CD14-positive monocyte (primary cell): ENCODE measurements around the gene LMTK2. TPM values are rescaled to one million over a fixed set of nuclear protein-coding genes. Genes with fewer than 3 reads are reported as not detected.

ENCODE experiments used
- DNase-seq, 3 donors: peaks; one replicate each; pipeline ENCODE4 v3.0.0-alpha.2; 2011 to 2022
- H2AFZ ChIP-seq: 2 replicates; pipeline ENCODE4 v1.6.0; 2012; ENCODE audit warnings: mild to moderate bottlenecking, low read depth, low read length, inconsistent platforms; ENCODE audit not compliant: insufficient read depth, poor library complexity, severe bottlenecking
- H3K27ac ChIP-seq, 2 donors: 1 replicate in 1 of 2; 2 replicates in 1 of 2; pipeline ENCODE4 v1.5.1; 2012 to 2013; ENCODE audit warnings: low read length in 2 of 2, control low read depth in 1 of 2, inconsistent platforms in 1 of 2, low read depth in 1 of 2, mild to moderate bottlenecking in 1 of 2
- H3K27me3 ChIP-seq, 2 donors: one replicate each; pipeline versions ENCODE4 v1.6.0 to v1.6.1; 2011 to 2013; ENCODE audit warnings: low read length in 2 of 2; ENCODE audit not compliant: control insufficient read depth in 2 of 2, insufficient read depth in 2 of 2
- H3K36me3 ChIP-seq, 2 donors: replicated peaks in 1 of 2; 1 replicate in 1 of 2; 2 replicates in 1 of 2; pipeline versions ENCODE4 v1.5.1 to v1.6.1; 2012 to 2013; ENCODE audit warnings: low read length in 2 of 2, control low read depth in 1 of 2, inconsistent platforms in 1 of 2, mild to moderate bottlenecking in 1 of 2; ENCODE audit not compliant: insufficient read depth in 2 of 2, control insufficient read depth in 1 of 2
- H3K4me1 ChIP-seq, 2 donors: 1 replicate in 1 of 2; 2 replicates in 1 of 2; pipeline versions ENCODE4 v1.5.1 to v1.6.1; 2012 to 2013; ENCODE audit warnings: low read length in 2 of 2, control low read depth in 1 of 2, inconsistent platforms in 1 of 2, mild to moderate bottlenecking in 1 of 2, moderate library complexity in 1 of 2; ENCODE audit not compliant: insufficient read depth in 2 of 2, control insufficient read depth in 1 of 2
- H3K4me2 ChIP-seq: replicated peaks from 2 replicates; pipeline ENCODE3; 2012; ENCODE audit warnings: low read length, moderate library complexity, mild to moderate bottlenecking; ENCODE audit not compliant: poor library complexity, severe bottlenecking; ENCODE audit errors: extremely low read depth
- H3K4me3 ChIP-seq, 3 experiments: fragments of 200-600 bp in 1 of 3; sonication (generic) in 1 of 3; replicated peaks in 1 of 3; 1 replicate in 2 of 3; 2 replicates in 1 of 3; pipeline ENCODE4 v1.5.1; 2011 to 2013; ENCODE audit warnings: low read length in 3 of 3, mild to moderate bottlenecking in 3 of 3, control low read depth in 2 of 3, low read depth in 2 of 3, inconsistent platforms in 1 of 3, moderate library complexity in 1 of 3
- H3K79me2 ChIP-seq: 2 replicates; pipeline ENCODE4 v1.6.0; 2012; ENCODE audit warnings: mild to moderate bottlenecking, control low read depth, inconsistent platforms, low read length, moderate library complexity; ENCODE audit not compliant: insufficient read depth
- H3K9ac ChIP-seq: 2 replicates; pipeline ENCODE4 v1.6.0; 2017; ENCODE audit warnings: low read length, mild to moderate bottlenecking; ENCODE audit not compliant: insufficient read depth, poor library complexity, severe bottlenecking
- H3K9me3 ChIP-seq, 2 donors: replicated peaks in 1 of 2; 1 replicate in 1 of 2; 2 replicates in 1 of 2; pipeline versions ENCODE4 v1.5.1 to v1.6.1; 2012 to 2013; ENCODE audit warnings: low read length in 2 of 2, control low read depth in 1 of 2; ENCODE audit not compliant: control insufficient read depth in 1 of 2, insufficient read depth in 1 of 2
- H4K20me1 ChIP-seq: 2 replicates; pipeline ENCODE4 v1.6.0; 2012; ENCODE audit warnings: mild to moderate bottlenecking, low read length, control low read depth, moderate library complexity; ENCODE audit not compliant: insufficient read depth
- H3K27ac Mint-ChIP-seq, 7 donors: one replicate each; pipeline ENCODE4 v1.8.0; 2020; ENCODE audit warnings: mild to moderate bottlenecking in 7 of 7, mixed read lengths in 7 of 7, moderate library complexity in 6 of 7, inconsistent platforms in 2 of 7
- H3K27me3 Mint-ChIP-seq, 3 donors: one replicate each; pipeline ENCODE4 v1.8.0; 2021 to 2022; ENCODE audit warnings: low read depth in 3 of 3, mild to moderate bottlenecking in 3 of 3, mixed read lengths in 3 of 3, moderate library complexity in 3 of 3, inconsistent platforms in 1 of 3
- H3K36me3 Mint-ChIP-seq, 2 donors: one replicate each; pipeline ENCODE4 v1.8.0; 2020; ENCODE audit warnings: mixed read lengths in 2 of 2, inconsistent platforms in 1 of 2, mild to moderate bottlenecking in 1 of 2
- H3K4me1 Mint-ChIP-seq: one replicate; pipeline ENCODE4 v1.8.0; 2020; ENCODE audit warnings: mild to moderate bottlenecking, mixed read lengths
- H3K4me3 Mint-ChIP-seq, 2 donors: one replicate each; pipeline ENCODE4 v1.8.0; 2020; ENCODE audit warnings: mild to moderate bottlenecking in 2 of 2, mixed read lengths in 2 of 2, moderate library complexity in 1 of 2
- H3K9me3 Mint-ChIP-seq, 7 donors: one replicate each; pipeline ENCODE4 v1.8.0; 2020 to 2022; ENCODE audit warnings: mixed read lengths in 7 of 7, mild to moderate bottlenecking in 6 of 7, moderate library complexity in 6 of 7, inconsistent platforms in 2 of 7
- WGBS: methylation state at CpG from one replicate; pipeline ENCODE4 v1.1.5; 2013; ENCODE audit warnings: missing lambda C conversion rate; ENCODE audit not compliant: insufficient coverage; 5-methylcytosine and 5-hydroxymethylcytosine counted together
- intact Hi-C, 2 donors: fragments of 100-400 bp; cut with micrococcal nuclease; formaldehyde crosslinking; loops; one replicate each; pipeline versions ENCODE4 v1.15.0 to v1.15.1; 2023
- polyA plus RNA-seq, 3 donors: library from polyadenylated mRNA; depleted of rRNA in 1 of 3; unstranded in 2 of 3; stranded (reverse) in 1 of 3; fragments of 300-500 nt in 2 of 3; fragments of >200 nt in 1 of 3; fragmentation: Illumina TruSeq in 2 of 3; gene quantifications; 1 replicate in 2 of 3; 2 replicates in 1 of 3; pipeline ENCODE4 v1.2.3, GENCODE V29; 2012 to 2021
- TF ChIP-seq, protein P1 (sequence below): fragments of 200-600 bp; IDR thresholded peaks from one replicate; pipeline ENCODE4 v1.8.0; 2022; ENCODE audit warnings: antibody characterized with exemption, mild to moderate bottlenecking

LMTK2 gene
- polyA plus RNA-seq, 3 donors = 1.7 to 9.2 (median 1.8) TPM

DNA sequence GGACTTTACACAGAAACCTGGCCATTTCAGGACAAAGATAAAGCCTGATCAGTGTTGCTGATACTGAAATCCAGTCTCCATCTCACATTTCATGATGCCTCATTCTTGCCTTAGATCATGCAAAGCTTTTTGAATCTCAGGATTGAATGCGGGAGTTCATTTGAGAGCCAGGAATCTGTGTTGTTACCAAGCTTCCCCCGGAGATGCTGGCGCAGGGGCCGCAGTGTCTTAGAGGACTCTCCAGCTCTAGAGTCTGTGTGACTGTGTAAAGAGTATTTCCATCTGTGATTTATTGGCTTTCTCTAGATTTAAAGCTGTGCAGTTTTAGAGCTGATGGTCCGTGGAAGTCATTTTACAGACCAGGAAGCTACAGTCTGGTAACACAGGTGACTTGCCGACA, 32.0 kb downstream of the LMTK2 start:
- H3K4me1 ChIP-seq = peaks cover 49 to 53% of the 10 kb centered on the region in 2 donors
- H3K4me3 ChIP-seq = peak overlapping the region in 1 of 3 experiments; percentile 33
- no peak overlapping the region for H3K4me2 ChIP-seq
- intact Hi-C loops = loop anchor here (5.0 to 10.0 kb wide), 2 partner anchors 36 to 116 kb away; partner anchors contain the start of gene TECPR1 (in 1 of the 2)
- peaks cover 60 to 69% of the 10 kb centered on the region in 2 donors for H3K27me3 ChIP-seq
- 92% methylated on average over 6 of the region's 6 CpGs for WGBS
- Mint-ChIP-seq H3K27ac (no peak overlapping the region), H3K27me3 (peaks cover 51 to 70% (median 54%) of the 10 kb centered on the region in 3 donors), H3K36me3 (peaks cover 64 to 70% of the 10 kb centered on the region in 2 donors), H3K4me1 (peaks cover 54% of the 10 kb centered on the region), H3K4me3 (peak overlapping the region in 1 of 2 donors; percentile 72), H3K9me3 (peaks cover 0 to 8% (median 3%) of the 10 kb centered on the region in 7 donors)
- DNase-seq = no peak
- TF ChIP-seq, protein P1, sequence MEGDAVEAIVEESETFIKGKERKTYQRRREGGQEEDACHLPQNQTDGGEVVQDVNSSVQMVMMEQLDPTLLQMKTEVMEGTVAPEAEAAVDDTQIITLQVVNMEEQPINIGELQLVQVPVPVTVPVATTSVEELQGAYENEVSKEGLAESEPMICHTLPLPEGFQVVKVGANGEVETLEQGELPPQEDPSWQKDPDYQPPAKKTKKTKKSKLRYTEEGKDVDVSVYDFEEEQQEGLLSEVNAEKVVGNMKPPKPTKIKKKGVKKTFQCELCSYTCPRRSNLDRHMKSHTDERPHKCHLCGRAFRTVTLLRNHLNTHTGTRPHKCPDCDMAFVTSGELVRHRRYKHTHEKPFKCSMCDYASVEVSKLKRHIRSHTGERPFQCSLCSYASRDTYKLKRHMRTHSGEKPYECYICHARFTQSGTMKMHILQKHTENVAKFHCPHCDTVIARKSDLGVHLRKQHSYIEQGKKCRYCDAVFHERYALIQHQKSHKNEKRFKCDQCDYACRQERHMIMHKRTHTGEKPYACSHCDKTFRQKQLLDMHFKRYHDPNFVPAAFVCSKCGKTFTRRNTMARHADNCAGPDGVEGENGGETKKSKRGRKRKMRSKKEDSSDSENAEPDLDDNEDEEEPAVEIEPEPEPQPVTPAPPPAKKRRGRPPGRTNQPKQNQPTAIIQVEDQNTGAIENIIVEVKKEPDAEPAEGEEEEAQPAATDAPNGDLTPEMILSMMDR = no peak
- H4K20me1 ChIP-seq = peaks cover 92% of the 10 kb centered on the region
- H3K36me3 ChIP-seq = peaks cover 4 to 41% of the 10 kb centered on the region in 2 donors
- no peak overlapping the region for H3K27ac ChIP-seq
- peaks cover 4% of the 10 kb centered on the region for H3K79me2 ChIP-seq
- peaks cover 0 to 13% of the 10 kb centered on the region in 2 donors for H3K9me3 ChIP-seq
- no peak overlapping the region for H2AFZ ChIP-seq
- H3K9ac ChIP-seq = no peak overlapping the region

DNA sequence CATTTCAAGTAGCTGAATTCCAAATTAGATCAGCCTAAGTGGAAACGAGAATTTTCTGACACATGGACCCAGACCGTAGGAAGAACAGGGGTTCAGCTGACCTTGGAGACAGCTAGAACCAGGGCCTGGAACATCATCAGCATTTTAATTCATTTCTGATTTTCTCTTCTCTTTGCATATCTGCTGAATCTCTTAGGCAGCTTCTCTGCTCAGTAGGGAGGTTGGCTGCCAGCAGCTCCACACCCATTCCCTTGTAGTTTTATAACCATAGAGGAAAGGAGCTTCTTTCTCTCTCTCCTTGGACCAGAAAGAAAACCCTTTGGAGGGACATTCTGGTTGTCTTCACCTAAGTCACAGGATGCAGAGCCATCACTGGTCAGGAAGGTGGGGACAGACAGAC, 36.0 kb downstream of the LMTK2 start:
- H3K4me1 Mint-ChIP-seq = peaks cover 15% of the 10 kb centered on the region
- peaks cover 64 to 85% (median 75%) of the 10 kb centered on the region in 3 donors for H3K27me3 Mint-ChIP-seq

More for the DNA sequence above, 36.0 kb downstream of the LMTK2 start:
- WGBS = 100% methylated on average over 2 of the region's 2 CpGs
- Histone ChIP-seq H3K9me3 (peaks cover 0 to 13% of the 10 kb centered on the region in 2 donors), H4K20me1 (peaks cover 92% of the 10 kb centered on the region), H3K4me3 (no peak overlapping the region), H3K9ac (no peak overlapping the region), H3K4me2 (no peak overlapping the region), H3K27ac (no peak overlapping the region), H3K79me2 (no peaks in the 10 kb centered on the region), H3K27me3 (peaks cover 72 to 91% of the 10 kb centered on the region in 2 donors), H2AFZ (no peak overlapping the region), H3K36me3 (peaks cover 4 to 56% of the 10 kb centered on the region in 2 donors), H3K4me1 (peaks cover 9 to 13% of the 10 kb centered on the region in 2 donors)
- peaks cover 72 to 84% of the 10 kb centered on the region in 2 donors for H3K36me3 Mint-ChIP-seq
- TF ChIP-seq, protein P1 = no peak
- no peak for DNase-seq
- H3K4me3 Mint-ChIP-seq = peak overlapping the region in 1 of 2 donors; percentile 67
- intact Hi-C loops = no loop called here
- peak overlapping the region in 1 of 7 donors; percentile 3 for H3K27ac Mint-ChIP-seq
- peaks cover 2 to 16% (median 8%) of the 10 kb centered on the region in 7 donors for H3K9me3 Mint-ChIP-seq
